ENCODE data around the gene DMRT1. TPM values are rescaled to one million over a fixed set of nuclear protein-coding genes. Genes with fewer than 3 reads are reported as not detected.
A peak's percentile ranks its signal among the peaks of the same experiment; 100 is the strongest.

Gene DMRT1
- total and polyA plus RNA-seq, 5 donors from 2014 or later, result not detected

DNA sequence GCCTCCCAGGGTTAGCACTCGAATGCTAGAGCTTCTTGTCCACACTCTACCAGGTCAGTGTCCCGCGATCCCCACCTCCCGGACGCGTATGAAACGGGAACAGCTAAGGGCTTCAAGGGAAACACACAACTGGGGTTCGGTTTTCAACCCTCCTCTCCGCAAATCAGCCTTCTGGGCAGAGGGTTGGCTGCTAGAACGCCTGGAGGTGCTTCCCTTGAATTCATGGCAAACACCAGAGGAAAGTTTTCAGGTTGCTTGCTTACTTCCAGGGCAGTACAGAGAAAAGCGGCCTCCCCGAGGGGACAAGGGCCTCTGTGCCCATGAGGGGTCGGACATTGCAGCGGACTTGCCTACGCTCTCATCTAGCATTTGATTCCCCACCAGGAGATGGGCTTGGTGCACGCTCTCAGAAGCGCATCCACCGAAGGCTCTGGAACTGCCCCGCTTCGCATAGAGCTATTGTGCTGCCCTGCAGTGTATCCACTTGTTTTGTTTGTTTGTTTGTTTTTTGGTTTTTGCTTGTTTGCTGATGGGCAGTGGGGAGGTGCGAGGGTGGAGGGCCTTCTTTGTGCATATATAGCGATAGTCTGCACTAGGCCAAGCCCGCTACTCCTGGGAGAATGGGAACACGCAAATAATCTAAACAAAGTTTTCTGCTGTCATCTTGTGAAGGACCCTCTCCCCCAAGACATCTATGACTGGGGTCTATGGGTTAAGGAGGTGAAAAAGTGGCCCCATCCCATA is 133.7 kb downstream of the DMRT1 start:
- H3K36me3 Mint-ChIP-seq, result no peaks in the 10 kb centered on the region
- H3K9me3 Mint-ChIP-seq, result peaks cover 0 to 3% (median 0%) of the 10 kb centered on the region in 7 donors
- no peak for DNase-seq
- Histone ChIP-seq H3K4me3 (ENCODE audit: low read depth, low read length) (no peak overlapping the region), H3K36me3 (ENCODE audit: control insufficient read depth, insufficient read depth, low read length) (no peaks in the 10 kb centered on the region), H3K9me3 (ENCODE audit: control insufficient read depth in 2 of 2, low read length in 2 of 2) (peaks cover 0 to 6% of the 10 kb centered on the region in 2 experiments), H3K27ac (ENCODE audit: insufficient read depth, low read length, poor library complexity, severe bottlenecking) (no peak overlapping the region), H3K4me1 (ENCODE audit: control insufficient read depth, insufficient read depth, low read length, poor library complexity, severe bottlenecking) (peaks cover 12% of the 10 kb centered on the region), H3K27me3 (ENCODE audit: control insufficient read depth, insufficient read depth, low read length) (peaks cover 46% of the 10 kb centered on the region)
- peaks cover 5 to 27% (median 8%) of the 10 kb centered on the region in 4 donors for H3K4me1 Mint-ChIP-seq
- peaks cover 85% of the 10 kb centered on the region for H3K27me3 Mint-ChIP-seq
- no peak overlapping the region for H3K4me3 Mint-ChIP-seq
- no peak for ATAC-seq (ENCODE audit: low read depth in 2 of 2)
- H3K27ac Mint-ChIP-seq, result peak overlapping the region in 1 of 3 donors; percentile 52

DNA sequence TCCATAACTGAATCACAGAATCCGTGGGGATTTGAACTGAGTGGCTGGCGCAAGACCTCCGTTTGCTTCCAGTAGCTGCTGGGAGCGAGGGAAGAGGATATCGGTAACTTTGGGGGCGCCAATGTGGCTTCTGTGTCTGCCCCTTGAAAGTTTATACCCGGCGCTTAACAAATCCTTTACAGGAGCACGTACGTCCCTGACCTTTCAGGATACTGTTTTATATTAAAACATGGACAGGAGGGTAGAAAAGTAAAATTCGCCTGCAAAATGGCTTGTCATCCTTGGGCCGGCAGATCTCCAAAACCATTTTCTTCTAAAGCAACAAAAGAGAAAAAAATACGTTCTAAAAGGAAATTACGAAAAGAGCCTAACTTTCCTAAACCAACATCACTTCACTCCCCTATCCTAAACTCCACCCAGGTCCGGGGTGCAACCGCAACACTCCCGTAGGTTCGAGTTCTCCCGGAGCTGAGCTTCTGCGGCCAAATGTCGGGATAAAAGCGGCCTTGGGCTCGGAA is 134.3 kb downstream of the DMRT1 start:
- peak overlapping the region in 1 of 3 donors; percentile 52 for H3K27ac Mint-ChIP-seq
- peaks cover 12% of the 10 kb centered on the region for H3K4me1 ChIP-seq (ENCODE audit: control insufficient read depth, insufficient read depth, low read length, poor library complexity, severe bottlenecking)
- DNase-seq (no peak), ATAC-seq (ENCODE audit: low read depth in 2 of 2) (no peak)
- H3K27me3 ChIP-seq (ENCODE audit: control insufficient read depth, insufficient read depth, low read length), result peaks cover 49% of the 10 kb centered on the region
- peaks cover 0 to 1% (median 0%) of the 10 kb centered on the region in 7 donors for H3K9me3 Mint-ChIP-seq
- H3K4me3 Mint-ChIP-seq, result peak overlapping the region in 1 of 4 donors; percentile 13
- H3K9me3 ChIP-seq (ENCODE audit: control insufficient read depth in 2 of 2, low read length in 2 of 2), result peaks cover 0 to 6% of the 10 kb centered on the region in 2 experiments
- no peak overlapping the region for H3K27ac ChIP-seq (ENCODE audit: insufficient read depth, low read length, poor library complexity, severe bottlenecking)
- no peaks in the 10 kb centered on the region for H3K36me3 ChIP-seq (ENCODE audit: control insufficient read depth, insufficient read depth, low read length)
- H3K4me3 ChIP-seq (ENCODE audit: low read depth, low read length), result no peak overlapping the region
- H3K27me3 Mint-ChIP-seq, result peaks cover 84% of the 10 kb centered on the region
- no peaks in the 10 kb centered on the region for H3K36me3 Mint-ChIP-seq
- H3K4me1 Mint-ChIP-seq, result peaks cover 5 to 25% (median 7%) of the 10 kb centered on the region in 4 donors

- Histone ChIP-seq H3K9me3 (ENCODE audit: control insufficient read depth in 2 of 2, low read length in 2 of 2) (peaks cover 0 to 6% of the 10 kb centered on the region in 2 experiments), H3K4me3 (ENCODE audit: low read depth, low read length) (no peak within 1 kb of the TSS), H3K36me3 (ENCODE audit: control insufficient read depth, insufficient read depth, low read length) (no peaks in the 10 kb centered on the region), H3K27ac (ENCODE audit: insufficient read depth, low read length, poor library complexity, severe bottlenecking) (no peak within 1 kb of the TSS), H3K27me3 (ENCODE audit: control insufficient read depth, insufficient read depth, low read length) (peaks cover 53% of the 10 kb centered on the region), H3K4me1 (ENCODE audit: control insufficient read depth, insufficient read depth, low read length, poor library complexity, severe bottlenecking) (peaks cover 12% of the 10 kb centered on the region)
- Mint-ChIP-seq H3K4me1 (peaks cover 5 to 25% (median 7%) of the 10 kb centered on the region in 4 donors), H3K27ac (peak within 1 kb of the TSS in 1 of 3 donors; percentile 52), H3K27me3 (peaks cover 84% of the 10 kb centered on the region), H3K4me3 (peak within 1 kb of the TSS in 1 of 4 donors; percentile 13), H3K9me3 (peaks cover 0 to 1% (median 0%) of the 10 kb centered on the region in 7 donors), H3K36me3 (no peaks in the 10 kb centered on the region)
- DNase-seq (no peak), ATAC-seq (ENCODE audit: low read depth in 2 of 2) (no peak)
These were observed 134.9 kb downstream of the DMRT1 start, which contains the start of gene DMRT3 for GRCh38 chr9:976258-976942. Gene DMRT3 (plus strand): TSS chr9:976655. CDS start chr9:977002, 347 bp downstream.

GRCh38 chr9:976943-977837 is 135.7 kb downstream of the DMRT1 start:
- no peak overlapping the region for H3K27ac Mint-ChIP-seq
- peaks cover 0 to 6% of the 10 kb centered on the region in 2 experiments for H3K9me3 ChIP-seq (ENCODE audit: control insufficient read depth in 2 of 2, low read length in 2 of 2)
- peaks cover 57% of the 10 kb centered on the region for H3K27me3 ChIP-seq (ENCODE audit: control insufficient read depth, insufficient read depth, low read length)
- no peak for ATAC-seq (ENCODE audit: low read depth in 2 of 2)
- DNase-seq, result no peak
- H3K4me3 Mint-ChIP-seq, result peak overlapping the region in 1 of 4 donors; percentile 38
- peaks cover 5 to 25% (median 7%) of the 10 kb centered on the region in 4 donors for H3K4me1 Mint-ChIP-seq
- peaks cover 0 to 2% (median 0%) of the 10 kb centered on the region in 7 donors for H3K9me3 Mint-ChIP-seq
- no peaks in the 10 kb centered on the region for H3K36me3 Mint-ChIP-seq
- H3K27me3 Mint-ChIP-seq, result peaks cover 84% of the 10 kb centered on the region
- H3K4me3 ChIP-seq (ENCODE audit: low read depth, low read length), result no peak overlapping the region
- no peaks in the 10 kb centered on the region for H3K36me3 ChIP-seq (ENCODE audit: control insufficient read depth, insufficient read depth, low read length)
- H3K27ac ChIP-seq (ENCODE audit: insufficient read depth, low read length, poor library complexity, severe bottlenecking), result no peak overlapping the region
- H3K4me1 ChIP-seq (ENCODE audit: control insufficient read depth, insufficient read depth, low read length, poor library complexity, severe bottlenecking), result peaks cover 4% of the 10 kb centered on the region

- no peak overlapping the region for H3K27ac Mint-ChIP-seq
- Histone ChIP-seq H3K4me1 (ENCODE audit: control insufficient read depth, insufficient read depth, low read length, poor library complexity, severe bottlenecking) (no peaks in the 10 kb centered on the region), H3K27ac (ENCODE audit: insufficient read depth, low read length, poor library complexity, severe bottlenecking) (no peak overlapping the region), H3K27me3 (ENCODE audit: control insufficient read depth, insufficient read depth, low read length) (peaks cover 63% of the 10 kb centered on the region), H3K4me3 (ENCODE audit: low read depth, low read length) (no peak overlapping the region), H3K36me3 (ENCODE audit: control insufficient read depth, insufficient read depth, low read length) (no peaks in the 10 kb centered on the region), H3K9me3 (ENCODE audit: control insufficient read depth in 2 of 2, low read length in 2 of 2) (peaks cover 0 to 6% of the 10 kb centered on the region in 2 experiments)
- no peaks in the 10 kb centered on the region for H3K36me3 Mint-ChIP-seq
- ATAC-seq (ENCODE audit: low read depth in 2 of 2), result no peak
- H3K9me3 Mint-ChIP-seq, result peaks cover 0 to 4% (median 0%) of the 10 kb centered on the region in 7 donors
- DNase-seq, result no peak
- H3K4me3 Mint-ChIP-seq, result peak overlapping the region in 1 of 4 donors; percentile 46
- H3K27me3 Mint-ChIP-seq, result peaks cover 88% of the 10 kb centered on the region
- peaks cover 5 to 23% (median 8%) of the 10 kb centered on the region in 4 donors for H3K4me1 Mint-ChIP-seq
These were observed 136.6 kb downstream of the DMRT1 start for GRCh38 chr9:977838-978830.

DNA sequence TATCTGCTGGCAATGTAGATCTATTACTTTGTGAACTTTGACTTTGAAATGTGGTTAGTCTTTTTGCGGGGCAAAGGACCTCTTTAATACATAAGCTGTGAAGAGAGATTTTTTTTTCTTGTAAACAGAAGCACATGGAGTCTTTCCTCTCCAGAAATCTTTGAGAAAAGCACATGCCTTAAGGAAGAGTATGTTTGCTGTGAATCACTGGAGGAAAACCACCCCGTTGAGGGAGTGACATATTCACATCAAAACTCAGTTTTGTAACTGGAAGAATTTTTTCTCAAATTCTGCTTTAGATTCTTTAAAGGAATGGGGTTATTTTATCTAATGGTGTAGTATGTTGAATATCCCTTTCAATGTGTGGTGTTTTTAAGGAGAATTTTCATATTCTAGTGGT is 138.5 kb downstream of the DMRT1 start:
- Mint-ChIP-seq H3K36me3 (no peaks in the 10 kb centered on the region), H3K9me3 (peaks cover 0 to 4% (median 0%) of the 10 kb centered on the region in 7 donors), H3K4me1 (peaks cover 0 to 10% (median 1%) of the 10 kb centered on the region in 4 donors), H3K27ac (no peak overlapping the region), H3K27me3 (peaks cover 88% of the 10 kb centered on the region), H3K4me3 (no peak overlapping the region)
- Histone ChIP-seq H3K4me3 (ENCODE audit: low read depth, low read length) (no peak overlapping the region), H3K27ac (ENCODE audit: insufficient read depth, low read length, poor library complexity, severe bottlenecking) (no peak overlapping the region), H3K4me1 (ENCODE audit: control insufficient read depth, insufficient read depth, low read length, poor library complexity, severe bottlenecking) (no peaks in the 10 kb centered on the region), H3K36me3 (ENCODE audit: control insufficient read depth, insufficient read depth, low read length) (no peaks in the 10 kb centered on the region), H3K9me3 (ENCODE audit: control insufficient read depth in 2 of 2, low read length in 2 of 2) (peaks cover 0 to 3% of the 10 kb centered on the region in 2 experiments), H3K27me3 (ENCODE audit: control insufficient read depth, insufficient read depth, low read length) (peaks cover 51% of the 10 kb centered on the region)
- ATAC-seq (ENCODE audit: low read depth in 2 of 2) (no peak), DNase-seq (no peak)

Measured in CD4-positive, CD25-positive, alpha-beta regulatory T cell (primary cell).